Ramos (cell line): ENCODE data around the gene ZDHHC11.
"Not testable (repeated sequence)": the region's sequence is repeated elsewhere in the genome, so short reads cannot be mapped to it uniquely, and the experiment has no call there.

Experiments used
- in situ Hi-C: fragments of 300-500 bp; cut with MboI; formaldehyde crosslinking; loops from one replicate; pipeline ENCODE4 v1.14.3; 2022; ENCODE audit warnings: low sequenced_read_pairs; ENCODE audit not compliant: unreplicated experiment

ZDHHC11 gene

GRCh38 chr5:860506-861150, 9.8 kb upstream of the ZDHHC11 start:
- in situ Hi-C loops: no loop called here

DNA sequence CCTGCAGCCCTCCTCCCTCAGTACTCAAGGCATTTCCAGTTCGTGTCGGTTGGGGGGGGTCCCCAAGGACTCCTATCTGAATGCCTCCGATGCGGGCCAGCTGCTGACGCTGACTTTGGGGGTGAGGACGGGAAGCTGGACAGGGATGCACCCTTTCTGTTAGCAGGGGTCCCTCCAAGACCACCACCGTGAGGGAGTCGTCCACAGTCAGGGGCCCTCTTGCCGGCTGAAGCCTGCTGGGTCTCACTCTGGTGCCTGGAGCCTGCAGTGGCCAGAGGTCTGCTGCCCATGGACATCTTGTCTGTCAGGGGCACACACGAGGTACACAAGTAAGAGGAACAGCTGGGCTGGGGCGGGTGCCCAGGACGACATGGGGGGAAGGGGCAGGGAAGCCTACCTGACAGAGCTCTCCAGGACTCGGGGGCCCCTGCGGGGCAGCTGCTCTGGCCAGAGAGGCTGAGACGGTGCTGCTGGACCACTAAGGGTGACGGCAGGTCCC, 9.1 kb upstream of the ZDHHC11 start:
- in situ Hi-C loops: no loop called here

GRCh38 chr5:859391-859790, 8.6 kb upstream of the ZDHHC11 start:
- in situ Hi-C loops: no loop called here

DNA sequence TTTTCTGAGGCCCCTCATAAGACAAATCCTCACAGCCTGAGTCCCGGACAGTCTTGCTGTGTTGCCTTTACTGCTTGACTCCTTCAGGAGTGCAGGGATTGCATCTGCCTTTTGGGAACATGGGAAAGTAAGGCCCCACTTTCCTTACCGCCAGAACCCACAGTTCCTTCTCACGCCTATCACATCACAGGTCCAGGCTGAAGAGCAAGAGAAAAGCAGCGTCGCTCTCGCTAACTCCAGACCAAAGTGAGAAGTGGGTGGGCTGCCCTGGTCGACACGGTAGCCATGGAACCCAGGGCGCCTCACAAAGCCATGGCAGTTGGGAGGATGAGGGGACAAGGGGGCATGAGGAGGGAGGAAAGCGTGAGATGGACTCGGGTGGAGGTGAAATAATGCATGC, 7.9 kb upstream of the ZDHHC11 start:
- in situ Hi-C loops: no loop called here

GRCh38 chr5:856531-857425, 6.0 kb upstream of the ZDHHC11 start:
- in situ Hi-C loops: no loop called here

DNA sequence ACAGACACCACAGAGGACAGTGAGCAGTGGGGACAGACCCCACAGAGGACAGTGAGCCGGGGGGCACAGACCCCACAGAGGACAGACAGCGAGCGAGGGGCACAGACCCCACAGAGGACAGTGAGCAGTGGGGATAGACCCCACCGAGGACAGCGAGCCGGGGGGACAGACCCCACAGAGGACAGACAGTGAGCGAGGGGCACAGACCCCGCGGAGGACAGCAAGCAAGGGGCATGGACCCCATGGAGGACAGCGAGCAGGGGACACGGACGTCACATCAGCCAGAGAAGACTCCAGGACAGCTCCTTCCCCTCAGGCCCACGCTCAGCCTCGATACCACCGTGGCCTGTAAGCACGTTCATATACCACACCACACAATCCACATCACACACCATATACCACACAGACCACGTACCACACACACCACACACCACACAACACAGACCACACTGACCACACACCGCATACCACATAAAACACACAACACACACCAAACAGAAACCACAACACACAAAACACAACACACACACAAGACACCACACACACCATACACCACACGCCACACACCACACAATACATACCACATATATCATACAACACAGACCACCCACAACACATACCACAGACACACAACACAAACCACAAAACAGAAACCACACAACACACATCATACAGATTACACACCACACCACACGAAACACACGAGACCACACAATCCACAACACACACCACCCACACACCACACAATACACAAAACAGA, 5.2 kb upstream of the ZDHHC11 start:
- in situ Hi-C loops: no loop called here

DNA sequence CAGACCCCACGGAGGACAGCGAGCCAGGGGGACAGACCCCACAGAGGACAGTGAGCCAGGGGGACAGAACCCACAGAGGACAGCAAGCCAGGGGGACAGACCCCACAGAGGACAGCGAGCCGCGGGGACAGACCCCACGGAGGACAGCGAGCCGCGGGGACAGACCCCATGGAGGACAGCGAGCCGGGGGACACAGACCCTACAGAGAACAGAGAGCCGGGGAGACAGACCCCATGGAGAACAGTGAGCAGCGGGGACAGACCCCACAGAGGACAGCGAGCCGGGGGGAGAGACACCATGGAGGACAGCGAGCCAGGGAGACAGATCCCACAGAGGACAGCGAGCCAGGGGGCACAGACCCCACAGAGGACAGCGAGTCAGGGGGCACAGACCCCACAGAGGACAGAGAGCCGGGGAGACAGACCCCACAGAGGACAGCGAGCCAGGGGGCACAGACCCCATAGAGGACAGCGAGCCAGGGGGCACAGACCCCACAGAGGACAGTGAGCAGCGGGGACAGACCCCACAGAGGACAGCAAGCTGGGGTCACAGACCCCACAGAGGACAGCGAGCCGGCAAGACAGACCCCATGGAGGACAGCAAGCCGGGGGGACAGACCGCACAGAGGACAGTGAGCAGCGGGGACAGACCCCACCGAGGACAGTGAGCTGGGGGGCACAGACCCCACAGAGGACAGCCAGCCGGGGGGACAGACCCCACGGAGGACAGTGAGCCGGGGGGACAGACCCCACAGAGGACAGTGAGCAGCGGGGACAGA, 4.4 kb upstream of the ZDHHC11 start:
- in situ Hi-C loops: no loop called here

DNA sequence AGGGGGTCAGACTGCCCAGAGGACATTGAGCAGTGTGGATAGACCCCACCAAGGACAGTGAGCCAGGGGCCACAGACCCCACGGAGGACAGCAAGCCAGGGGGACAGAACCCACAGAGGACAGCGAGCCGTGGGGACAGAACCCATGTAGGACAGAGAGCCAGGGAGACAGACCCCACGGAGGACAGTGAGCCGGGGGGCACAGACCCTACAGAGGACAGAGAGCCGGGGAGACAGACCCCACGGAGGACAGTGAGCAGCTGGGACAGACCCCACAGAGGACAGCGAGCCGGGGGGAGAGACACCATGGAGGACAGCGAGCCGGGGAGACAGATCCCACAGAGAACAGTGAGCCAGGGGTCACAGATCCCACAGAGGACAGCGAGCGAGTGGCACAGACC, 3.4 kb upstream of the ZDHHC11 start:
- in situ Hi-C loops: no loop called here

GRCh38 chr5:853416-854090, 2.8 kb upstream of the ZDHHC11 start:
- in situ Hi-C loops: not testable (repeated sequence)

DNA sequence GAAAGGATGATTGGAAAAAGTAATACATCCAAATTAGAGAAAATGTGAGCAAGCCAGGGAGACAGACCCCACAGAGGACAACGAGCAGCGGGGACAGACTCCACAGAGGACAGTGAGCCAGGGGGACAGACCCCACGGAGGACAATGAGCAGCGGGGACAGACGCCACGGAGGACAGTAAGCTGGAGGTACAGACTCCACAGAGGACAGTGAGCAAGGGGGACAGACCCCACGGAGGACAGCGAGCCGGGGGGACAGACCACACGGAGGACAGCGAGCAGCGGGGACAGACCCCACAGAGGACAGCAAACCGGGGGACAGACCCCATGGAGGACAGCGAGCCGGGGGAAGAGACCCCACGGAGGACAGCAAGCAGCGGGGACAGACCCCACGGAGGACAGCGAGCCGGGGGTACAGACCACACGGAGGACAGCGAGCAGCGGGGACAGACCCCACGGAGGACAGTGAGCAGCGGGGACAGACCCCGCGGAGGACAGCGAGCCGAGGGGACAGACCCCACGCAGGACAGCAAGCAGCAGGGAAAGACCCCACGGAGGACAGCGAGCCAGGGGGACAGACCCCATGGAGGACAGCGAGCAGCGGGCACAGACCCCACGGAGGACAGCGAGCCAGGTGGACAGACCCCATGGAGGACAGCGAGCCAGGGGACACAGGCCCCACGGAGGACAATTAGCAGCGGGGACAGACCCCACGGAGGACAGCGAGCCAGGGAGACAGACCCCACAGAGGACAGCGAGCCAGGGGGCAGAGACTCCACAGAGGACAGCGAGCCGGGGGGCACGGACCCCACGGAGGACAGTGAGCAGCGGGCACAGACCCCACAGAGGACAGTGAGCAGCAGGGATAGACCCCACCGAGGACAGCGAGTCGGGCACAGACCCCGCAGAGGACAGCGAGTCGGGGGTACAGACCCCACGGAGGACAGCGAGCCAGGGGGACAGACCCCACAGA, 1.9 kb upstream of the ZDHHC11 start:
- in situ Hi-C loops: no loop called here

GRCh38 chr5:852018-852417, 1.2 kb upstream of the ZDHHC11 start:
- in situ Hi-C loops: no loop called here

DNA sequence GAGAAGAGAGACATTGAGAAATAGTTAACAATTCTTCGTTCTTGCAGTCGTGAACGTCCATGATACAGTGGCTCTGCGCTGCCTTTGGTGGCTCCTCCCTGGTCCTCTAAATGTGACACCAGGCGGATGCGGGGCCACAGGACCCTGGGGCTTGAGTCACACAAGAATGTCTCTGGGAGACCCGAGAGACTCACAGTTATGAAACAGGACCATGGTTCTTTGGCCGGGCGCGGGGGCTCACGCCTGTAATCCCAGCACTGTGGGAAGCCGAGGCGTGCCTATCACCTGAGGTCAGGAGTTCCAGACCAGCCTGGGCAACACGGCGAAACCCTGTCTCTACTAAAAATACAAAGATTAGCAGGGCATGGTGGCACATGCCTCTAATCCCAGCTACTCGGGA, 767 bp upstream of the ZDHHC11 start:
- in situ Hi-C loops: no loop called here

DNA sequence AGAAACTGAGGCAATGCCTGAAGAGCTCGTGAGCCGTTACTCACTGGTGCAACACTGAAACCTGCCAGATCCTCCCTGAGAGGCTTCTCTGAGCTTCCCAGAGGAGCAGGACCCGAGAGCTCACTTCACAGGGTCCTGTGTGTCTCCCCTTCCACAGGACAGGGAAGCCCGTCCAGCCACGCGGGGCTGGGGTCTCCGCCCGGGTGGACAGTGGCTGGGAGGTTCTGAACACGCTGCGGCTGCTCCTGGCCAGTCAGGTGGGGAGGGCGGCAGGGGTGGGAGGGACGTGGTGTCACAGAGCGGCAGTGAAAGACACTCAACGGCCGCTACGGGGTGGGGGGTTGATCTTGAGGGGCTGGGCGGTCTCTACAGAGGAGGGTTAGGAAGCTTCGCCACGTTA, 290 bp upstream of the ZDHHC11 start:
- in situ Hi-C loops: no loop called here

- in situ Hi-C loops: no loop called here
Observed at GRCh38 chr5:849651-850301, 1.0 kb downstream of the ZDHHC11 start.

- in situ Hi-C loops: no loop called here
Observed at GRCh38 chr5:848671-849111, 2.1 kb downstream of the ZDHHC11 start.

GRCh38 chr5:847736-848135, 3.0 kb downstream of the ZDHHC11 start:
- in situ Hi-C loops: not testable (repeated sequence)

DNA sequence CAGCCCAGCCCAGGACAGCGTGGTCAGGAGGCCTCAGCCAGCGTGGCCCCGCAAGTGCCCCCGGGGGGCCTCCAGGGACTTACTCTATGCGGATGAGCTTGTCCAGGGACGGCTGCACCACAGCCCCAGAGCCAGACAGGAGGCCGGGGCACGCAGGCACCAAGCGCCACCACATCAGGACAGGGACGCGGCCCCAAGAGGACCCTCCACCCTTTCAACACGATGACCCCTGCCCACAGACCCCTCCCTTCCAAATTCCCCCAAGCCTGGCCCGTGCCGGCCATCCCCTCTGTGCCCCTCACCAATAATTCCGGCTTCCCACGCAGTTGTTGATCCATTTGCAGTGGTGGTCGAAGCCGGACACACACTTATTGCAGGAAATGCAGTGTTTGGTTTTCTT, 3.6 kb downstream of the ZDHHC11 start:
- in situ Hi-C loops: not testable (repeated sequence)

DNA sequence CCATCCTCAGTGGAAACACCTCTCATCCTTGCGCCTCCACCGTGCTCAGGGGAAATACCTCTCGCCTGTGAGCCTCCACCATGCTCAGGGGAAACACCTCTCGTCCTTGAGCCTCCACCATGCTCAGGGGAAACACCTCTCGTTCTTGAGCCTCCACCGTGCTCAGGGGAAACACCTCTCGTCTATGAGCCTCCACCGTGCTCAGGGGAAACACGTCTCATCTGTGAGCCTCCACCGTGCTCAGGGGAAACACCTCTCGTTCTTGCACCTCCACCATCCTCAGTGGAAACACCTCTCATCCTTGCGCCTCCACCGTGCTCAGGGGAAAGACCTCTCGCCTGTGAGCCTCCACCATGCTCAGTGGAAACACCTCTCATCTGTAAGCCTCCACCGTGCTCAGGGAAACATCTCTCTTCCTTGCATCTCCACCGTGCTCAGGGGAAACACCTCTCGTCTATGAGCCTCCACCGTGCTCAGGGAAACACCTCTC, 4.1 kb downstream of the ZDHHC11 start:
- in situ Hi-C loops: not testable (repeated sequence)
